GM19455 (cell line): Measurements from ENCODE around the gene TCFL5.
"Not testable (repeated sequence)": the region's sequence is repeated elsewhere in the genome, so short reads cannot be mapped to it uniquely, and the experiment has no call there.

Source experiments
- ATAC-seq: cut with Tn5 transposase; IDR thresholded peaks from one replicate; pipeline ENCODE4 v1.9.1; 2021; ENCODE audit not compliant: unreplicated experiment

The TCFL5 gene

GRCh38 chr20:62880935-62881661 is 19.5 kb upstream of the TCFL5 start:
- ATAC-seq = no peak

GRCh38 chr20:62880147-62880934 is 18.7 kb upstream of the TCFL5 start:
- ATAC-seq = no peak

DNA sequence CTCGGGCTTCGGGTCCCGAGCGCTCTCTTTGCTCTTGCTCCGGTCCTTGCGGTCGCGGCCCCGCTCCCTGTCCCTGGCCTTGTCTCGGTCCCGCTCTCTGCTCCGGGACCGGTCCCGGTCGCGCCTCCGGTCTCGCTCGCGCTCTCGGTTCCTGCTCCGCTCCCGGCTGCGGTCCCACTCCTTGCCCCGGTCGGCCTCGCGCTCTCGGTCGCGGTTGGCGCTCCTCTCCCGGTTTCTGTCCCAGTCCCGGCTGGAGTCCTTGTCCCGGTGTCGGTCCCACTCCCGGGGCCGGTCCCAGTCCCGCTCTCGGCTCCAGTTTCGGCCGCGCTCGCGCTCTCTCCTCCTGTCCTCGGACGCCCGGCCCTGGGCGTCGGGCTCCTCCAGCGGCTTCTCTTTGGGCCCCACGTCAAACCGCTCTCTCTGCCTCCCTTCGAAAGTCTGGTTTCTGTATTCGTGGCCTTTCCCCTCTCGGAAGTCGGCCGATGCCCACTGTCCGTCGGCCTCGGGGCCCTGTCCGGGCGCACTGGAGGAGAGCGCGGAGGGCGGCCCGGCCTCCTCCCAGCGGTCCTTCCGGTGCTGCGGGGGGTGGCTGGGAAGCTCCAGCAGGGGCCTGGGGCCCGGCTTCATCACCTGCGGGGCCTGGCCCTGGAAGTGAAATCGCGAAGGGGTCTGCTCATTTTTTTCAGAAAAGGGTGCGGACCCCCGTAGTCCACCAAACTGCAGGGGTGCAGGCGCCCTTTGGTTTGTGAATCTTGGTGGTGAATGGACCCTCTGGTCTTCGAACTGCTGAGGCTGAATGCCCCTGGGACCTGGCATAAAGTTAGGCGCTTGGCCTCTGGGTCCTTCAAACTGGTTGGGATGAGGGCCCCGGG is 17.9 kb upstream of the TCFL5 start:
- no peak for ATAC-seq

- no peak for ATAC-seq
Observed at GRCh38 chr20:62878244-62879038, 16.8 kb upstream of the TCFL5 start.

GRCh38 chr20:62876902-62877816 is 15.5 kb upstream of the TCFL5 start:
- no peak for ATAC-seq

GRCh38 chr20:62876501-62876901 is 14.9 kb upstream of the TCFL5 start:
- no peak for ATAC-seq

GRCh38 chr20:62875419-62876361 is 14.1 kb upstream of the TCFL5 start:
- no peak for ATAC-seq

DNA sequence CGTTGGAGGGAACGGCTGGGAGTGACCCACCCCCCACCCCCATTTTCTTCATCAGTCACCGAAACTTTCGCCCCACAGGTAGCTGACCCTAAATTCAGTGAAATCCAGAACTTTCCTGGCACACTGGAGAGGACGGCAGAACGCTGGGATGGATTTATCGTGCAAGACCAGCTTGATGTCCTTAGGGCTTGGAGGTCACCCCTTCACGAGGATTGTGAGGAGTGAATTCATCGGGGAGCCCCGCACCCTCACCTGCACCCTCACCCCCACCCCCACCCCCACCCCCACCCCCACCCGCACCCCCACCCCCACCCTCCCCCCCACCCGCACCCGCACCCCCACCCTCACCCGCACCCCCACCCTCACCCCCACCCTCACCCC is 13.3 kb upstream of the TCFL5 start:
- no peak for ATAC-seq

DNA sequence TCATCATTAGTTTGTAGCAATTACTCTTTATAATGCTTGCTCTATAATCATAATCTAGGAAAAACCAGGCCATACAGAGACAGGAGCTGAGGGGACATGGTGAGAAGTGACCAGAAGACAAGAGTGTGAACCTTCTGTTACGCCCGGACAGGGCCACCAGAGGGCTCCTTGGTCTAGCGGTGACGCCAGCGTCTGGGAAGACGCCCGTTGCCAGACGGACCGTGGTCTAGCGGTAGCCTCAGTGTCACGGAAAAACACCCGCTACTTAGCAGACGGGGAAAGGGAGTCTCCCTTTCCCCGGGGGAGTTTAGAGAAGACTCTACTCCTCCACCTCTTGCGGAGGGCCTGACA is 12.0 kb upstream of the TCFL5 start:
- not testable (repeated sequence) for ATAC-seq

GRCh38 chr20:62873280-62873679 is 11.7 kb upstream of the TCFL5 start:
- no peak for ATAC-seq

GRCh38 chr20:62872862-62873261 is 11.2 kb upstream of the TCFL5 start:
- no peak for ATAC-seq

DNA sequence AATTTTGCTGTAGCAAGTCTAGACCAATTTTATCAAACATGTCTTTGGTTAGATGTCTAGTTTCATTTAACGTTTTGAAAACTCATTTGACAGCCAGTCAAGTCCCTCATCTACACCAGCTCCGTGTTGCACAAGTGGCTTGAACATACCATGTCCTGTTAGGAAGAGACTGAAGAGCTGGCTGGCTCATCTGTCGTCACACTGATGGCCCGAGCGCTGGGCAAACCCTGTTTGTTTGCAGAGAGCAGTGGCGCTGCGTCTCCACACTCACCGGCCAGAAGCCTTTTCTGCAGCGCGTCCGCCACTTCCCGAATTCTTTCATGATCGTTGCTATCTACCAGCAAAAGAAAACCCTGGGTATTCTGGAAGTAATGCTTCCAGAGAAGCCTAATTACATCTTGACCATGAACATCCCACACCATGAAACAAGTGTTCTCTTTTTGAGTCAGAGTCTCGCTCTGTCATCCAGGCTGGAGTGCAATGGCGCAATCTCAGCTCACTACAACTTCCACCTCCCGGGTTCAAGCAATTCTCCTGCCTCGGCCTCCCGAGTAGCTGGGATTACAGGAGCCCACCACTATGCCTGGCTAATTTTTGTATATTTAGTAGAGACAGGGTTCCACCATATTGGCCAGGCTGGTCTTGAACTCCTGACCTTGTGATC is 10.7 kb upstream of the TCFL5 start:
- ATAC-seq = no peak

DNA sequence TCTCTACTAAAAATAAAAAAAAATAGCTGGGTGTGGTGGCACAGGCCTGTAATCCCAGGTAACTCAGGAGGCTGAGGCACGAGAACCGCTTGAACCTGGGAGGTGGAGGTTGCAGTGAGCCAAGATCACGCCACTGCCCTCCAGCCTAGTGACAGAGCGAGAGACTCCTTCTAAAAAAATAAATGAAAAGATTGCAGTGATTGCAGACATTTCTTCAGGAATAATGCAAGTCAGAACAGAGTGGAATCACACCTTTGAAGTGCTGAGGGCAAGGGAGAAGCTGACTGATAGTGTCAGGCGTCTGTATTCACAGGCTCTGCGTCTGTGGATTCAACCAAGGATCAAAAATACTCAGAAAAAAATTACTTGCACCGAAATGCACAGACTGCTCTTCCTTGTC is 2.6 kb upstream of the TCFL5 start:
- ATAC-seq = no peak

GRCh38 chr20:62860924-62861691 is 514 bp downstream of the TCFL5 start:
- ATAC-seq = peak; percentile 35

GRCh38 chr20:62860391-62860923 is 1.2 kb downstream of the TCFL5 start:
- ATAC-seq = no peak

GRCh38 chr20:62859721-62860120 is 1.9 kb downstream of the TCFL5 start:
- no peak for ATAC-seq
